K562 (cell line): ENCODE data around the gene SOS1. TPM values are rescaled to one million over a fixed set of nuclear protein-coding genes. Genes with fewer than 3 reads are reported as not detected.
A peak's percentile ranks its signal among the peaks of the same experiment; 100 is the strongest.

Experiments used
- BCLAF1 ChIP-seq, 2 experiments: fragments of 450-650 bp in 1 of 2; IDR thresholded peaks; 2 replicates each; pipeline ENCODE4 v1.6.1; 2011 to 2017; ENCODE audit warnings: low read depth in 2 of 2, antibody characterized with exemption in 1 of 2, borderline replicate concordance in 1 of 2, low read length in 1 of 2, mild to moderate bottlenecking in 1 of 2, mixed read lengths in 1 of 2; ENCODE audit not compliant: control insufficient read depth in 1 of 2
- EP300 ChIP-seq: IDR thresholded peaks from 2 replicates; pipeline ENCODE4 v1.6.1; 2012; ENCODE audit warnings: low read length, improper control_type of control experiment
- GTF2F1 ChIP-seq: IDR thresholded peaks from 2 replicates; pipeline ENCODE4 v1.6.1; 2011; ENCODE audit warnings: low read depth, low read length, improper control_type of control experiment
- ILK ChIP-seq: fragments of 450-650 bp; IDR thresholded peaks from 2 replicates; pipeline ENCODE4 v1.6.1; 2016; ENCODE audit warnings: missing genetic modification characterization, low read depth, mild to moderate bottlenecking, missing compliant biosample characterization, moderate library complexity, borderline replicate concordance
- JUND ChIP-seq, 2 experiments: IDR thresholded peaks; 2 replicates in 1 of 2; 3 replicates in 1 of 2; pipeline ENCODE4 v1.6.1; 2011; ENCODE audit warnings: borderline replicate concordance in 2 of 2, low read depth in 2 of 2, low read length in 2 of 2, improper control_type of control experiment in 1 of 2, missing biosample characterization in 1 of 2, missing genetic modification characterization in 1 of 2, missing genetic modification reagents in 1 of 2
- POLR2G ChIP-seq: fragments of 200-400 bp; formaldehyde crosslinking; IDR thresholded peaks from 2 replicates; pipeline ENCODE4 v1.6.1; 2017; ENCODE audit warnings: low read depth, mild to moderate bottlenecking, antibody characterized with exemption, low read length, moderate library complexity
- PURB ChIP-seq: sonication (generic); formaldehyde crosslinking; IDR thresholded peaks from 2 replicates; pipeline ENCODE4 v1.9.0; 2021; ENCODE audit warnings: low read depth, mild to moderate bottlenecking, missing genetic modification reagents
- RBM22 ChIP-seq: fragments of 200-400 bp; formaldehyde crosslinking; IDR thresholded peaks from 2 replicates; pipeline ENCODE4 v1.6.1; 2018; ENCODE audit warnings: low read length, low read depth; ENCODE audit not compliant: poor library complexity, severe bottlenecking
- SIRT6 ChIP-seq: IDR thresholded peaks from one replicate; pipeline ENCODE4 v1.6.1; 2012; ENCODE audit warnings: low read depth, mild to moderate bottlenecking, control low read depth, inconsistent platforms, low read length, moderate library complexity
- SMAD4 ChIP-seq: fragments of 250-450 bp; sonication (Bioruptor Pico); conservative IDR thresholded peaks from 2 replicates; pipeline ENCODE4 v1.8.0; 2021; ENCODE audit warnings: inconsistent platforms, mild to moderate bottlenecking, moderate library complexity
- ZNF449 ChIP-seq: fragments of 250-450 bp; sonication (Bioruptor Pico); IDR thresholded peaks from 2 replicates; pipeline ENCODE4 v1.8.0; 2022; ENCODE audit warnings: moderate library complexity, mild to moderate bottlenecking, inconsistent platforms
- ZNF644 ChIP-seq: fragments of 200-800 bp; sonication (Bioruptor generic); IDR thresholded peaks from 2 replicates; pipeline ENCODE4 v1.6.1; 2016; ENCODE audit warnings: low read depth, missing genetic modification characterization, missing compliant biosample characterization
- polyA plus RNA-seq, 8 experiments: library from polyadenylated mRNA; depleted of rRNA in 4 of 8; stranded (reverse) in 5 of 8; unstranded in 3 of 8; fragments of >200 nt; fragmentation: Nextera tagmentation in 2 of 8; fragmentation: Illumina TruSeq in 1 of 8; extraction: Ambion mirVana in 2 of 8; extraction: Trizol in 1 of 8; gene quantifications; 2 replicates each; pipeline versions ENCODE4 v1.2.1 to v1.2.3, GENCODE V29; 2011 to 2014; ENCODE audit warnings: inconsistent platforms in 1 of 8, missing spikeins in 1 of 8
- total RNA-seq, 7 experiments: library from RNA; depleted of rRNA in 6 of 7; stranded (reverse); fragments of >200 nt in 6 of 7; fragmentation: Illumina TruSeq in 2 of 7; extraction: Trizol in 2 of 7; gene quantifications; 2 replicates each; pipeline versions ENCODE4 v1.2.1 to v1.2.3, GENCODE V29; 2011 to 2021; ENCODE audit warnings: low replicate concordance in 1 of 7
- TF ChIP-seq, protein P1 (sequence below): IDR thresholded peaks from 3 replicates; pipeline ENCODE4 v1.6.1; 2011; ENCODE audit warnings: borderline replicate concordance, mild to moderate bottlenecking, moderate library complexity; ENCODE audit not compliant: insufficient read length; ENCODE audit errors: extremely low read depth
- TF ChIP-seq, protein P2 (sequence below), 2 experiments: IDR thresholded peaks in 1 of 2; conservative IDR thresholded peaks in 1 of 2; 2 replicates each; pipeline ENCODE4 v1.6.1; 2016; ENCODE audit warnings: low read depth in 2 of 2, mild to moderate bottlenecking in 1 of 2, missing compliant biosample characterization in 1 of 2, missing genetic modification characterization in 1 of 2, moderate library complexity in 1 of 2

The SOS1 gene
- total and polyA plus RNA-seq, 9 of the 15 experiments (the other 6 are each of a cell fraction or from before 2014, with no cell fraction given): 2.5 to 27.1 (median 16.3) TPM

DNA sequence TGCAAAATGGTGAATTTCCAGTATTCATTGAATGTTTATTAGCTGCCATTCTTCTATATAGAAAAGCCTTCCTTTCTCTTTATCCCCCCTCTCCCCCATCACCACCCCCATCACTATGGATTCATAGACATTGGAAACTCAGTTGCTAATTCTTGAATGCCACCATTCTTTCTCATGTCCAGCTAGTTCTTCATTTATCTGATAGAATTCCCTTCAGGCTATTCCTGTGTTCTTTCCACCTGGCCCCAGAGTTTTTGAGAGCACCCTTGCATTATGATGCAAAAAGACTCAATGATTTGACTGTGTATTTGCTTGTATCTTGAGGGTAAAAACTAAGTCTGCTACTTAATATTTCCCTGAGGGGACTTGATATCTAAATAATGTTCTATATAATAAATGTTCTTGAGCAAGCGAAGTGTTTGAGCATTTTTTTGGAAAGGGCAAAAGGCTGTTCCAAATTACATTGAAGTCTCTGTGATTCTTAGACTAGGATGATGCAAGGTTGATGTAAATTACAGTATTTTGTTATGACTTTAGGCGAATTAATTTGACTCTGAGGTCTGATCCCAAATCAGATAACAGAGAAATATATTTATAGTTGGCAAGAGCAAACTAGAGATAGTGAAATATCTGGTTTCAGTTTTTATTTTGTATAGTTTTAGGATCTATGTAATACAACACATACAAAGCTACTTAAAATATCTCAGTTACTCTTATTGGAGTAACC, 18.8 kb upstream of the SOS1 start (continued):
- TF ChIP-seq ZNF449 (no peak), ILK (tag) (no peak), JUND (IDR thresholded peaks at IDR 0.05; ENCODE audit: borderline replicate concordance, low read depth, low read length) (peak; percentile 58; the same call in 1 of the 2 replicates), JUND (tag; IDR thresholded peaks at IDR 0.05; ENCODE audit: borderline replicate concordance, low read depth, low read length) (no peak), RBM22 (no peak), PURB (no peak), BCLAF1 (IDR thresholded peaks at IDR 0.05; ENCODE audit: borderline replicate concordance in 1 of 2, control insufficient read depth in 1 of 2, low read depth in 2 of 2, low read length in 1 of 2) (no peak), SIRT6 (no peak), GTF2F1 (no peak), POLR2G (no peak), ZNF644 (tag) (no peak), EP300 (peak; percentile 19; the same call in 1 of the 2 replicates), SMAD4 (CRISPR knock-in tag) (peak; percentile 50; the same call in 1 of the 2 replicates)
- TF ChIP-seq, protein P1, sequence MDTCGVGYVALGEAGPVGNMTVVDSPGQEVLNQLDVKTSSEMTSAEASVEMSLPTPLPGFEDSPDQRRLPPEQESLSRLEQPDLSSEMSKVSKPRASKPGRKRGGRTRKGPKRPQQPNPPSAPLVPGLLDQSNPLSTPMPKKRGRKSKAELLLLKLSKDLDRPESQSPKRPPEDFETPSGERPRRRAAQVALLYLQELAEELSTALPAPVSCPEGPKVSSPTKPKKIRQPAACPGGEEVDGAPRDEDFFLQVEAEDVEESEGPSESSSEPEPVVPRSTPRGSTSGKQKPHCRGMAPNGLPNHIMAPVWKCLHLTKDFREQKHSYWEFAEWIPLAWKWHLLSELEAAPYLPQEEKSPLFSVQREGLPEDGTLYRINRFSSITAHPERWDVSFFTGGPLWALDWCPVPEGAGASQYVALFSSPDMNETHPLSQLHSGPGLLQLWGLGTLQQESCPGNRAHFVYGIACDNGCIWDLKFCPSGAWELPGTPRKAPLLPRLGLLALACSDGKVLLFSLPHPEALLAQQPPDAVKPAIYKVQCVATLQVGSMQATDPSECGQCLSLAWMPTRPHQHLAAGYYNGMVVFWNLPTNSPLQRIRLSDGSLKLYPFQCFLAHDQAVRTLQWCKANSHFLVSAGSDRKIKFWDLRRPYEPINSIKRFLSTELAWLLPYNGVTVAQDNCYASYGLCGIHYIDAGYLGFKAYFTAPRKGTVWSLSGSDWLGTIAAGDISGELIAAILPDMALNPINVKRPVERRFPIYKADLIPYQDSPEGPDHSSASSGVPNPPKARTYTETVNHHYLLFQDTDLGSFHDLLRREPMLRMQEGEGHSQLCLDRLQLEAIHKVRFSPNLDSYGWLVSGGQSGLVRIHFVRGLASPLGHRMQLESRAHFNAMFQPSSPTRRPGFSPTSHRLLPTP: no peak
- TF ChIP-seq, protein P2, sequence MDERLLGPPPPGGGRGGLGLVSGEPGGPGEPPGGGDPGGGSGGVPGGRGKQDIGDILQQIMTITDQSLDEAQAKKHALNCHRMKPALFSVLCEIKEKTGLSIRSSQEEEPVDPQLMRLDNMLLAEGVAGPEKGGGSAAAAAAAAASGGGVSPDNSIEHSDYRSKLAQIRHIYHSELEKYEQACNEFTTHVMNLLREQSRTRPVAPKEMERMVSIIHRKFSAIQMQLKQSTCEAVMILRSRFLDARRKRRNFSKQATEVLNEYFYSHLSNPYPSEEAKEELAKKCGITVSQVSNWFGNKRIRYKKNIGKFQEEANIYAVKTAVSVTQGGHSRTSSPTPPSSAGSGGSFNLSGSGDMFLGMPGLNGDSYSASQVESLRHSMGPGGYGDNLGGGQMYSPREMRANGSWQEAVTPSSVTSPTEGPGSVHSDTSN (CRISPR knock-in tag; IDR thresholded peaks at IDR 0.05; ENCODE audit: low read depth): no peak
- TF ChIP-seq, protein P2 (tag; conservative IDR thresholded peaks at IDR 0.05; ENCODE audit: low read depth): 0 out of 2 replicates have a peak, but pooled peaks have one; percentile 6
